Prostate gland (tissue), 2 donors: ENCODE results near the gene ARG1. TPM values are rescaled to one million over a fixed set of nuclear protein-coding genes. Genes with fewer than 3 reads are reported as not detected.

Experiments
- DNase-seq: peaks from one replicate; pipeline ENCODE4 v3.0.0-alpha.2; 2019; ENCODE audit warnings: low spot score
- H3K27ac ChIP-seq, 2 donors: fragments of 200-600 bp; sonication (generic); 2 replicates each; pipeline ENCODE4 v1.5.1; 2017 to 2019
- H3K27me3 ChIP-seq: fragments of 200-600 bp; sonication (generic); replicated peaks from 2 replicates; pipeline ENCODE4 v1.5.1; 2019; ENCODE audit not compliant: insufficient read depth
- H3K36me3 ChIP-seq, 2 donors: fragments of 200-600 bp; sonication (generic); 1 replicate in 1 of 2; 2 replicates in 1 of 2; pipeline versions ENCODE4 v1.5.1 to v1.8.1; 2017 to 2019
- H3K4me1 ChIP-seq: fragments of 200-600 bp; sonication (generic); replicated peaks from 2 replicates; pipeline ENCODE4 v1.5.1; 2019
- H3K4me3 ChIP-seq, 2 donors: fragments of 200-600 bp; sonication (generic); 2 replicates each; pipeline ENCODE4 v1.5.1; 2017 to 2019
- H3K9me3 ChIP-seq: fragments of 200-600 bp; sonication (generic); 2 replicates; pipeline ENCODE4 v1.5.1; 2017
- CTCF ChIP-seq, 4 experiments: fragments of 200-600 bp in 2 of 4; fragments of 450-650 bp in 2 of 4; sonication (generic) in 2 of 4; IDR thresholded peaks; 1 replicate in 3 of 4; 2 replicates in 1 of 4; pipeline ENCODE4 v1.5.1; 2016 to 2019; ENCODE audit warnings: antibody characterized with exemption in 4 of 4, mild to moderate bottlenecking in 2 of 4, moderate library complexity in 2 of 4
- POLR2A ChIP-seq: fragments of 450-650 bp; IDR thresholded peaks from one replicate; pipeline ENCODE4 v1.6.1; 2016; ENCODE audit warnings: antibody characterized with exemption, mild to moderate bottlenecking
- POLR2AphosphoS5 ChIP-seq: sonication (generic); formaldehyde crosslinking; IDR thresholded peaks from one replicate; pipeline ENCODE4 v1.6.1; 2017; ENCODE audit warnings: antibody characterized with exemption
- WGBS: methylation state at CpG from one replicate; pipeline ENCODE4 v1.1.5; 2018; 5-methylcytosine and 5-hydroxymethylcytosine counted together
- intact Hi-C: fragments of 100-400 bp; cut with DNase I; formaldehyde crosslinking; loops from one replicate; pipeline ENCODE4 v1.14.2; 2022
- total RNA-seq, 2 donors: library from RNA; depleted of rRNA; stranded (reverse); fragments of >200 nt; gene quantifications; one replicate each; pipeline ENCODE4 v1.1.0, GENCODE V29; 2016

Gene ARG1
- total RNA-seq, 2 donors from 2014 or later: 1.2 to 1.4 TPM

GRCh38 chr6:131631625-131632289, 58.7 kb downstream of the ARG1 start:
- no peak overlapping the region for H3K4me3 ChIP-seq
- intact Hi-C loops: no loop called here
- DNase-seq: peak; percentile 21
- no peaks in the 10 kb centered on the region for H3K36me3 ChIP-seq
- no peaks in the 10 kb centered on the region for H3K4me1 ChIP-seq
- no peaks in the 10 kb centered on the region for H3K27me3 ChIP-seq
- peak overlapping the region; percentile 63 to 70 for H3K27ac ChIP-seq
- TF ChIP-seq CTCF (IDR thresholded peaks at IDR 0.05): no peak
- no peak for TF ChIP-seq POLR2AphosphoS5
- TF ChIP-seq POLR2A: no peak
- 40% methylated on average over 3 of the region's 3 CpGs for WGBS
- no peaks in the 10 kb centered on the region for H3K9me3 ChIP-seq

Other genes with a start within 250 kb of the ARG1 start
- 10 to 100 TPM; 35.9 to 39.3 TPM for gene MED23, start 55.0 kb downstream of the ARG1 start, total RNA-seq
- 10 to 100 TPM in 1 of 2 donors, 1 to 10 TPM in 1; 2.2 to 25.0 TPM for gene ENPP3, start 64.1 kb downstream of the ARG1 start, total RNA-seq
- not detected for gene OR2A4, start 128.2 kb downstream of the ARG1 start, total RNA-seq
- gene CTAGE9, start 137.8 kb downstream of the ARG1 start, total RNA-seq: not detected
- 10 to 100 TPM; 17.8 to 18.9 TPM for gene ENPP1, start 234.8 kb downstream of the ARG1 start, total RNA-seq